Astrocyte of the hippocampus (primary cell): ENCODE data around the gene PADI3.

ENCODE experiments used
- DNase-seq: peaks from one replicate; pipeline ENCODE4 v3.0.0; 2011; ENCODE audit warnings: low read depth, low spot score

Gene PADI3

GRCh38 chr1:17330856-17331255 is 82.0 kb downstream of the PADI3 start:
- no peak for DNase-seq

GRCh38 chr1:17333081-17333480 is 84.2 kb downstream of the PADI3 start:
- DNase-seq, result no peak
